Stimulated activated CD4-positive, alpha-beta T cell treated with anti-CD3 and anti-CD28 coated beads, Interleukin-1b, Interleukin-23, amount 100 ng/mL, for 1 hour (primary cell): ENCODE results near the gene NPIPA8.
"Not testable (repeated sequence)": the region's sequence is repeated elsewhere in the genome, so short reads cannot be mapped to it uniquely, and the experiment has no call there.

Experiments
- DNase-seq, 2 donors: peaks; one replicate each; pipeline ENCODE4 v3.0.0-alpha.2; 2020; ENCODE audit warnings: low read depth in 2 of 2

The NPIPA8 gene

GRCh38 chr16:18336636-18337035 is at the start of gene NPIPA8:
NPIPA8 (minus strand) TSS chr16:18336736; CDS start chr16:18332662, 4,074 bp downstream.
- not testable (repeated sequence) for DNase-seq

- not testable (repeated sequence) for DNase-seq
These were observed 48.7 kb upstream of the NPIPA8 start for GRCh38 chr16:18385285-18385684.

GRCh38 chr16:18384869-18385268 is 48.3 kb upstream of the NPIPA8 start:
- not testable (repeated sequence) for DNase-seq

- not testable (repeated sequence) for DNase-seq
These were observed 47.6 kb upstream of the NPIPA8 start for GRCh38 chr16:18384098-18384636.

- DNase-seq: not testable (repeated sequence)
These were observed 46.2 kb upstream of the NPIPA8 start for GRCh38 chr16:18382696-18383095.

GRCh38 chr16:18347742-18348141 is 11.2 kb upstream of the NPIPA8 start:
- DNase-seq: not testable (repeated sequence)

GRCh38 chr16:18346993-18347392 is 10.5 kb upstream of the NPIPA8 start:
- not testable (repeated sequence) for DNase-seq

- DNase-seq: not testable (repeated sequence)
These were observed 8.1 kb upstream of the NPIPA8 start for GRCh38 chr16:18344634-18345033.

GRCh38 chr16:18341986-18342385 is 5.5 kb upstream of the NPIPA8 start:
- DNase-seq: not testable (repeated sequence)

GRCh38 chr16:18341417-18341960 is 5.0 kb upstream of the NPIPA8 start:
- not testable (repeated sequence) for DNase-seq

GRCh38 chr16:18339210-18339609 is 2.7 kb upstream of the NPIPA8 start:
- DNase-seq: not testable (repeated sequence)

- DNase-seq: not testable (repeated sequence)
These were observed 24.7 kb downstream of the NPIPA8 start for GRCh38 chr16:18311811-18312210.

GRCh38 chr16:18309159-18309558 is 27.4 kb downstream of the NPIPA8 start:
- not testable (repeated sequence) for DNase-seq

GRCh38 chr16:18307241-18307640 is 29.3 kb downstream of the NPIPA8 start:
- not testable (repeated sequence) for DNase-seq

- DNase-seq: not testable (repeated sequence)
These were observed 30.5 kb downstream of the NPIPA8 start for GRCh38 chr16:18306066-18306465.

GRCh38 chr16:18303059-18303706 is 33.4 kb downstream of the NPIPA8 start:
- not testable (repeated sequence) for DNase-seq

GRCh38 chr16:18297714-18298113 is 38.8 kb downstream of the NPIPA8 start:
- DNase-seq: not testable (repeated sequence)

- not testable (repeated sequence) for DNase-seq
These were observed 39.6 kb downstream of the NPIPA8 start for GRCh38 chr16:18296931-18297330.

GRCh38 chr16:18294371-18294770 is 42.2 kb downstream of the NPIPA8 start:
- not testable (repeated sequence) for DNase-seq

GRCh38 chr16:18293337-18293956 is 43.1 kb downstream of the NPIPA8 start:
- DNase-seq: not testable (repeated sequence)

- DNase-seq: not testable (repeated sequence)
These were observed 45.6 kb downstream of the NPIPA8 start for GRCh38 chr16:18290959-18291358.

GRCh38 chr16:18286342-18286741 is 50.2 kb downstream of the NPIPA8 start:
- DNase-seq: not testable (repeated sequence)
